Measurements from ENCODE around the gene SRP9. TPM values are rescaled to one million over a fixed set of nuclear protein-coding genes. Genes with fewer than 3 reads are reported as not detected.

The SRP9 gene
- total and polyA plus RNA-seq, 2 donors (not counting 1 experiment from before 2014, with no cell fraction given), result 73.4 to 117 TPM

DNA sequence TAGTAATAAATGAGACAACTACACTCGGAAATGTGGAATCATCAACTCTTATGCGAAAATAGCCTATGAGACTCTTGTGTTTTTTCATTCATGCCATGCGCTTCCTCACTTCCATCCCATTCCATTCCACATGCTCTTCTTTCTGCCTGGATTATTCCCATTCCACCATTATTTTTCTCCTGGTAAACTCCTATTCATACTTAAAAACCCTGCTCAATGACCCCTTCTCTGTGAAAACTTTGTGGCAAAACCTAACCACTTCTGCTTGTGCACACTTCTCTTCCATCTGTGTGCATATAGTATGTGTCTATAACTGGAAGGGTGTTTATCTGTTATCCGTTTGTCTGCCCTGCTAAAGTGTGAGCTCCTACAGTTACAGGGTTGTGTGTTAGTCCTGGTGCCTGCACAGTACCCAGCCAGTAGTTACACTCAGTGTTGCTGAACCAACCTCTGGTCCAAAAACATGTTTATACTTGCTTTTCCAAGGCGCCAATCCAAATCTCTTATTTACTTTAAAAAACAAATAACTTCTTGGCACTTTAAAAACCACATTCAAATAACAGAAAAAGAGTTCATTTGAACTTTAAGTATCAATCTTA is 43.0 kb downstream of the SRP9 start:
- no peak overlapping the region for H3K4me3 Mint-ChIP-seq
- intact Hi-C loops (cut with micrococcal nuclease), result no loop called here
- POLR2A ChIA-PET, result interaction anchor here (0.6 kb wide), 1 partner anchor 19 kb away, joined by 3 read pairs; no protein-coding TSS in a partner anchor
- DNase-seq (no peak), ATAC-seq (ENCODE audit: low read depth) (no peak)
- TF ChIP-seq, protein P1, sequence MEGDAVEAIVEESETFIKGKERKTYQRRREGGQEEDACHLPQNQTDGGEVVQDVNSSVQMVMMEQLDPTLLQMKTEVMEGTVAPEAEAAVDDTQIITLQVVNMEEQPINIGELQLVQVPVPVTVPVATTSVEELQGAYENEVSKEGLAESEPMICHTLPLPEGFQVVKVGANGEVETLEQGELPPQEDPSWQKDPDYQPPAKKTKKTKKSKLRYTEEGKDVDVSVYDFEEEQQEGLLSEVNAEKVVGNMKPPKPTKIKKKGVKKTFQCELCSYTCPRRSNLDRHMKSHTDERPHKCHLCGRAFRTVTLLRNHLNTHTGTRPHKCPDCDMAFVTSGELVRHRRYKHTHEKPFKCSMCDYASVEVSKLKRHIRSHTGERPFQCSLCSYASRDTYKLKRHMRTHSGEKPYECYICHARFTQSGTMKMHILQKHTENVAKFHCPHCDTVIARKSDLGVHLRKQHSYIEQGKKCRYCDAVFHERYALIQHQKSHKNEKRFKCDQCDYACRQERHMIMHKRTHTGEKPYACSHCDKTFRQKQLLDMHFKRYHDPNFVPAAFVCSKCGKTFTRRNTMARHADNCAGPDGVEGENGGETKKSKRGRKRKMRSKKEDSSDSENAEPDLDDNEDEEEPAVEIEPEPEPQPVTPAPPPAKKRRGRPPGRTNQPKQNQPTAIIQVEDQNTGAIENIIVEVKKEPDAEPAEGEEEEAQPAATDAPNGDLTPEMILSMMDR (IDR thresholded peaks at IDR 0.05), result no peak
- Histone ChIP-seq H3K4me3 (ENCODE audit: control extremely low read depth in 1 of 5, extremely low read depth in 1 of 5, insufficient read depth in 1 of 5, low read depth in 2 of 5, low read length in 4 of 5) (no peak overlapping the region), H3K4me2 (replicated peaks; ENCODE audit: low read depth, low read length, poor library complexity, severe bottlenecking) (no peak overlapping the region), H4K20me1 (ENCODE audit: control insufficient read depth, insufficient read depth, low read length, poor library complexity, severe bottlenecking) (no peaks in the 10 kb centered on the region), H3K27me3 (replicated peaks in 1 of 4; ENCODE audit: control extremely low read depth in 1 of 4, control insufficient read depth in 3 of 4, insufficient read depth in 4 of 4, low read length in 3 of 4) (peaks cover 0 to 2% (median 0%) of the 10 kb centered on the region in 4 experiments), H3K9me3 (ENCODE audit: control extremely low read depth in 1 of 3, control insufficient read depth in 2 of 3, insufficient read depth in 1 of 3, low read length in 2 of 3) (no peaks in the 10 kb centered on the region), H3K79me2 (ENCODE audit: control insufficient read depth, insufficient read depth, low read length) (no peaks in the 10 kb centered on the region), H2AFZ (ENCODE audit: insufficient read depth, low read depth, low read length, poor library complexity, severe bottlenecking) (no peak overlapping the region), H3K36me3 (replicated peaks in 1 of 2; ENCODE audit: control extremely low read depth in 1 of 2, control insufficient read depth in 1 of 2, extremely low read depth in 1 of 2, insufficient read depth in 2 of 2, low read length in 1 of 2) (no peaks in the 10 kb centered on the region), H3K9ac (ENCODE audit: low read length) (no peak overlapping the region), H3K4me1 (ENCODE audit: control insufficient read depth in 2 of 2, insufficient read depth in 2 of 2, low read length in 2 of 2) (no peaks in the 10 kb centered on the region), H3K27ac (ENCODE audit: low read length in 2 of 2) (no peak overlapping the region)
- H3K9me3 Mint-ChIP-seq (ENCODE audit: insufficient read depth), result no peaks in the 10 kb centered on the region
- no peaks in the 10 kb centered on the region for H3K4me1 Mint-ChIP-seq
- whole genome bisulfite sequencing (ENCODE audit: insufficient coverage), result 100% methylated on average over 3 of the region's 5 CpGs
- no peak overlapping the region for H3K27ac Mint-ChIP-seq
- CTCF ChIA-PET, result no interaction called here
- no peaks in the 10 kb centered on the region for H3K27me3 Mint-ChIP-seq

DNA sequence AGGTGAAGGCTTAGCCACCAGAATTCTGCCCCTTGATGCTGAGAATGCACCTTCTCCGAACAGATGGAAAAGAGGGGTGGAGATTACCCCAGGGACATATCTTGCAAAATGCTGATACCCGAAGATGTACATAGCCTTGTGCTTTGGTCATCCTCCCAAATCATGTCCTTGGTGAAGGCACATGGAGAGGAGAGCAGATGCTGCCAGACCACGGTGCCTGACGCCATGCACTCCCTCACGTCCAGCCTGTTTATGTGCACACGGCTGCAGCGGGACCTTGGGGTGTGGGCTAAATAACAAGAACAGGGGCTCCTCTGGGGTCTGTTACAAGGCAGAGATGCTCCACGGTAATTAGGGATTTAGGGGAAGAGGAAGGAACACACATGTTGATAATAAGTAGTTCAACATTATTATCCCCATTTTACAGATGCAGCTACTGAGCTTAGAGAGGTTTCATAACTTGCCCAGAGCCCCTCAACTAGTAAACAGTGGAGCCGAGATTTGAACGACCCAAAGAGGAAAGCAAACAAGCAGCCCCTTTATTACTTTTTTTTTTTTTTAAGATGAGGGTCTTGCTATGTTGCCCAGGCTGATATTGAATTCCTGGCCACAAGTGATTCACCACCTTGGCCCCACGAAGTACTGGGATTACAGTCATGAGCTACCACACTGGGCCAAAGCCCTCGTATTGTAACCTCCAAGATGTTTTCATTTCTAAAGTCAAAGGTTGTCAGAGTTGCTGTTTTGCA is 45.2 kb downstream of the SRP9 start:
- Histone ChIP-seq H3K4me2 (replicated peaks; ENCODE audit: low read depth, low read length, poor library complexity, severe bottlenecking) (no peak overlapping the region), H3K79me2 (ENCODE audit: control insufficient read depth, insufficient read depth, low read length) (no peaks in the 10 kb centered on the region), H3K36me3 (replicated peaks in 1 of 2; ENCODE audit: control extremely low read depth in 1 of 2, control insufficient read depth in 1 of 2, extremely low read depth in 1 of 2, insufficient read depth in 2 of 2, low read length in 1 of 2) (no peaks in the 10 kb centered on the region), H3K27ac (ENCODE audit: low read length in 2 of 2) (no peak overlapping the region), H3K9me3 (ENCODE audit: control extremely low read depth in 1 of 3, control insufficient read depth in 2 of 3, insufficient read depth in 1 of 3, low read length in 2 of 3) (no peaks in the 10 kb centered on the region), H4K20me1 (ENCODE audit: control insufficient read depth, insufficient read depth, low read length, poor library complexity, severe bottlenecking) (no peaks in the 10 kb centered on the region), H2AFZ (ENCODE audit: insufficient read depth, low read depth, low read length, poor library complexity, severe bottlenecking) (no peak overlapping the region), H3K4me3 (ENCODE audit: control extremely low read depth in 1 of 5, extremely low read depth in 1 of 5, insufficient read depth in 1 of 5, low read depth in 2 of 5, low read length in 4 of 5) (no peak overlapping the region), H3K9ac (ENCODE audit: low read length) (no peak overlapping the region), H3K4me1 (ENCODE audit: control insufficient read depth in 2 of 2, insufficient read depth in 2 of 2, low read length in 2 of 2) (no peaks in the 10 kb centered on the region), H3K27me3 (replicated peaks in 1 of 4; ENCODE audit: control extremely low read depth in 1 of 4, control insufficient read depth in 3 of 4, insufficient read depth in 4 of 4, low read length in 3 of 4) (peaks cover 0 to 2% (median 0%) of the 10 kb centered on the region in 4 experiments)
- ATAC-seq (ENCODE audit: low read depth), result no peak
- TF ChIP-seq EZH2 (IDR thresholded peaks at IDR 0.05; ENCODE audit: borderline replicate concordance, insufficient read depth, low read depth, low read length, poor library complexity, severe bottlenecking), result no peak
- TF ChIP-seq, protein P1 (IDR thresholded peaks at IDR 0.05), result no peak
- Mint-ChIP-seq H3K4me1 (no peaks in the 10 kb centered on the region), H3K27ac (no peak overlapping the region), H3K27me3 (no peaks in the 10 kb centered on the region), H3K9me3 (ENCODE audit: insufficient read depth) (no peaks in the 10 kb centered on the region), H3K4me3 (no peak overlapping the region)
- POLR2A ChIA-PET, result no interaction called here
- WGBS (ENCODE audit: insufficient coverage), result 95% methylated on average over 8 of the region's 12 CpGs
- DNase-seq, result no peak
- intact Hi-C loops (cut with micrococcal nuclease), result no loop called here
- CTCF ChIA-PET, result no interaction called here
